Peyer's patch (tissue), 4 donors: ENCODE results near the gene STARD9.

Source experiments
- POLR2A ChIP-seq, 2 donors: fragments of 450-650 bp; IDR thresholded peaks; one replicate each; pipeline ENCODE4 v1.5.1; 2017; ENCODE audit warnings: antibody characterized with exemption in 2 of 2, mild to moderate bottlenecking in 2 of 2, moderate library complexity in 2 of 2
- TF ChIP-seq, protein P1 (sequence below), 6 experiments: fragments of 450-650 bp in 4 of 6; fragments of 200-600 bp in 2 of 6; sonication (generic) in 1 of 6; IDR thresholded peaks; one replicate each; pipeline ENCODE4 v1.5.1; 2017 to 2019; ENCODE audit warnings: antibody characterized with exemption in 6 of 6, mild to moderate bottlenecking in 3 of 6, moderate library complexity in 1 of 6

DNA sequence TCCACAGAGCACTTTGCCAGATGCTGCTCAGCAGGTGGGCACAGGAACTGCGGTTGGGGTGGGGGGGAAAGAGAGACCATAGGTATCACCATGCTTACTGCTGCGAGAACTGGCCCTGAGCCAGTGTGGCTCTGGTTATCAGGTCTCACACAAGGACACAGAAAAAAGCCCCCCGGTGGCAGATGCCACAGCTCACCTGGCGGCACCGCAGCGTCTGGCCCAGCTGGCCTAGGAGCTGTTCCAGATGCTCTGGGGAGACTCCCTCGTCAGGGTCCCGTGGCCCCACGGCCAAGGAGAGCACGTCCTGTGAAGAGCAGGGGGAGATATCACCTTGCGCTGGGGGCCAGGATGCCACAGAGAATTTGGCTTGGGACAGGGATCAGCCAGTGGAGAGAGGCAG lies 150.7 kb downstream of the STARD9 start:
- no peak for TF ChIP-seq POLR2A (IDR thresholded peaks at IDR 0.05)
- TF ChIP-seq, protein P1, sequence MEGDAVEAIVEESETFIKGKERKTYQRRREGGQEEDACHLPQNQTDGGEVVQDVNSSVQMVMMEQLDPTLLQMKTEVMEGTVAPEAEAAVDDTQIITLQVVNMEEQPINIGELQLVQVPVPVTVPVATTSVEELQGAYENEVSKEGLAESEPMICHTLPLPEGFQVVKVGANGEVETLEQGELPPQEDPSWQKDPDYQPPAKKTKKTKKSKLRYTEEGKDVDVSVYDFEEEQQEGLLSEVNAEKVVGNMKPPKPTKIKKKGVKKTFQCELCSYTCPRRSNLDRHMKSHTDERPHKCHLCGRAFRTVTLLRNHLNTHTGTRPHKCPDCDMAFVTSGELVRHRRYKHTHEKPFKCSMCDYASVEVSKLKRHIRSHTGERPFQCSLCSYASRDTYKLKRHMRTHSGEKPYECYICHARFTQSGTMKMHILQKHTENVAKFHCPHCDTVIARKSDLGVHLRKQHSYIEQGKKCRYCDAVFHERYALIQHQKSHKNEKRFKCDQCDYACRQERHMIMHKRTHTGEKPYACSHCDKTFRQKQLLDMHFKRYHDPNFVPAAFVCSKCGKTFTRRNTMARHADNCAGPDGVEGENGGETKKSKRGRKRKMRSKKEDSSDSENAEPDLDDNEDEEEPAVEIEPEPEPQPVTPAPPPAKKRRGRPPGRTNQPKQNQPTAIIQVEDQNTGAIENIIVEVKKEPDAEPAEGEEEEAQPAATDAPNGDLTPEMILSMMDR (IDR thresholded peaks at IDR 0.05), result no peak
